CD14-positive monocyte (primary cell): ENCODE data around the gene TGFA. TPM values are rescaled to one million over a fixed set of nuclear protein-coding genes. Genes with fewer than 3 reads are reported as not detected.

Experiments
- DNase-seq, 3 donors: peaks; one replicate each; pipeline ENCODE4 v3.0.0-alpha.2; 2011 to 2022
- H2AFZ ChIP-seq: 2 replicates; pipeline ENCODE4 v1.6.0; 2012; ENCODE audit warnings: mild to moderate bottlenecking, low read depth, low read length, inconsistent platforms; ENCODE audit not compliant: insufficient read depth, poor library complexity, severe bottlenecking
- H3K27ac ChIP-seq, 2 donors: 1 replicate in 1 of 2; 2 replicates in 1 of 2; pipeline ENCODE4 v1.5.1; 2012 to 2013; ENCODE audit warnings: low read length in 2 of 2, control low read depth in 1 of 2, inconsistent platforms in 1 of 2, low read depth in 1 of 2, mild to moderate bottlenecking in 1 of 2
- H3K27me3 ChIP-seq, 2 donors: one replicate each; pipeline versions ENCODE4 v1.6.0 to v1.6.1; 2011 to 2013; ENCODE audit warnings: low read length in 2 of 2; ENCODE audit not compliant: control insufficient read depth in 2 of 2, insufficient read depth in 2 of 2
- H3K36me3 ChIP-seq, 2 donors: replicated peaks in 1 of 2; 1 replicate in 1 of 2; 2 replicates in 1 of 2; pipeline versions ENCODE4 v1.5.1 to v1.6.1; 2012 to 2013; ENCODE audit warnings: low read length in 2 of 2, control low read depth in 1 of 2, inconsistent platforms in 1 of 2, mild to moderate bottlenecking in 1 of 2; ENCODE audit not compliant: insufficient read depth in 2 of 2, control insufficient read depth in 1 of 2
- H3K4me1 ChIP-seq, 2 donors: 1 replicate in 1 of 2; 2 replicates in 1 of 2; pipeline versions ENCODE4 v1.5.1 to v1.6.1; 2012 to 2013; ENCODE audit warnings: low read length in 2 of 2, control low read depth in 1 of 2, inconsistent platforms in 1 of 2, mild to moderate bottlenecking in 1 of 2, moderate library complexity in 1 of 2; ENCODE audit not compliant: insufficient read depth in 2 of 2, control insufficient read depth in 1 of 2
- H3K4me2 ChIP-seq: replicated peaks from 2 replicates; pipeline ENCODE3; 2012; ENCODE audit warnings: low read length, moderate library complexity, mild to moderate bottlenecking; ENCODE audit not compliant: poor library complexity, severe bottlenecking; ENCODE audit errors: extremely low read depth
- H3K4me3 ChIP-seq, 3 experiments: fragments of 200-600 bp in 1 of 3; sonication (generic) in 1 of 3; replicated peaks in 1 of 3; 1 replicate in 2 of 3; 2 replicates in 1 of 3; pipeline ENCODE4 v1.5.1; 2011 to 2013; ENCODE audit warnings: low read length in 3 of 3, mild to moderate bottlenecking in 3 of 3, control low read depth in 2 of 3, low read depth in 2 of 3, inconsistent platforms in 1 of 3, moderate library complexity in 1 of 3
- H3K79me2 ChIP-seq: 2 replicates; pipeline ENCODE4 v1.6.0; 2012; ENCODE audit warnings: mild to moderate bottlenecking, control low read depth, inconsistent platforms, low read length, moderate library complexity; ENCODE audit not compliant: insufficient read depth
- H3K9ac ChIP-seq: 2 replicates; pipeline ENCODE4 v1.6.0; 2017; ENCODE audit warnings: low read length, mild to moderate bottlenecking; ENCODE audit not compliant: insufficient read depth, poor library complexity, severe bottlenecking
- H3K9me3 ChIP-seq, 2 donors: replicated peaks in 1 of 2; 1 replicate in 1 of 2; 2 replicates in 1 of 2; pipeline versions ENCODE4 v1.5.1 to v1.6.1; 2012 to 2013; ENCODE audit warnings: low read length in 2 of 2, control low read depth in 1 of 2; ENCODE audit not compliant: control insufficient read depth in 1 of 2, insufficient read depth in 1 of 2
- H4K20me1 ChIP-seq: 2 replicates; pipeline ENCODE4 v1.6.0; 2012; ENCODE audit warnings: mild to moderate bottlenecking, low read length, control low read depth, moderate library complexity; ENCODE audit not compliant: insufficient read depth
- H3K27ac Mint-ChIP-seq, 7 donors: one replicate each; pipeline ENCODE4 v1.8.0; 2020; ENCODE audit warnings: mild to moderate bottlenecking in 7 of 7, mixed read lengths in 7 of 7, moderate library complexity in 6 of 7, inconsistent platforms in 2 of 7
- H3K27me3 Mint-ChIP-seq, 3 donors: one replicate each; pipeline ENCODE4 v1.8.0; 2021 to 2022; ENCODE audit warnings: low read depth in 3 of 3, mild to moderate bottlenecking in 3 of 3, mixed read lengths in 3 of 3, moderate library complexity in 3 of 3, inconsistent platforms in 1 of 3
- H3K36me3 Mint-ChIP-seq, 2 donors: one replicate each; pipeline ENCODE4 v1.8.0; 2020; ENCODE audit warnings: mixed read lengths in 2 of 2, inconsistent platforms in 1 of 2, mild to moderate bottlenecking in 1 of 2
- H3K4me1 Mint-ChIP-seq: one replicate; pipeline ENCODE4 v1.8.0; 2020; ENCODE audit warnings: mild to moderate bottlenecking, mixed read lengths
- H3K4me3 Mint-ChIP-seq, 2 donors: one replicate each; pipeline ENCODE4 v1.8.0; 2020; ENCODE audit warnings: mild to moderate bottlenecking in 2 of 2, mixed read lengths in 2 of 2, moderate library complexity in 1 of 2
- H3K9me3 Mint-ChIP-seq, 7 donors: one replicate each; pipeline ENCODE4 v1.8.0; 2020 to 2022; ENCODE audit warnings: mixed read lengths in 7 of 7, mild to moderate bottlenecking in 6 of 7, moderate library complexity in 6 of 7, inconsistent platforms in 2 of 7
- WGBS: methylation state at CpG from one replicate; pipeline ENCODE4 v1.1.5; 2013; ENCODE audit warnings: missing lambda C conversion rate; ENCODE audit not compliant: insufficient coverage; 5-methylcytosine and 5-hydroxymethylcytosine counted together
- intact Hi-C, 2 donors: fragments of 100-400 bp; cut with micrococcal nuclease; formaldehyde crosslinking; loops; one replicate each; pipeline versions ENCODE4 v1.15.0 to v1.15.1; 2023
- polyA plus RNA-seq, 3 donors: library from polyadenylated mRNA; depleted of rRNA in 1 of 3; unstranded in 2 of 3; stranded (reverse) in 1 of 3; fragments of 300-500 nt in 2 of 3; fragments of >200 nt in 1 of 3; fragmentation: Illumina TruSeq in 2 of 3; gene quantifications; 1 replicate in 2 of 3; 2 replicates in 1 of 3; pipeline ENCODE4 v1.2.3, GENCODE V29; 2012 to 2021
- TF ChIP-seq, protein P1 (sequence below): fragments of 200-600 bp; IDR thresholded peaks from one replicate; pipeline ENCODE4 v1.8.0; 2022; ENCODE audit warnings: antibody characterized with exemption, mild to moderate bottlenecking

TGFA gene
- polyA plus RNA-seq, 3 donors, result 1.7 to 2.5 (median 1.7) TPM

DNA sequence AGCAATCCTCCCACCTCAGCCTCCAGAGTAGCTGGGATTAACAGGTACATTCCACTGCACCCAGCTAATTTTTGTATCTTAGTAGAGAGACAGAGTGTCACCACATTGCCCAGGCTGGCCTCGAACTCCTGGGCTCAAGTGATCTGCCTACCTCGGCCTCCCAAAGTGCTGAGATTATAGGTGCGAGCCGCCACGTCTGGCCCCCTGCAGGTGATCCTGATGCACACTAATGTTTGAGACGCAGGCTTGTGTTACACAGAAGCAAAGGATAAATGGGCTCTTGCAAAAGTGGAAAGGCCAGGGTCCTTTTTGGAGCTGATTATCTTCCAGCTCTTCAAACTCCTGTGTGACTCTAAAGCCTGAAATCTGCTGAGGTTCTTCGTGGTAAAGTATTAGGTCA lies 84.2 kb downstream of the TGFA start:
- Histone ChIP-seq H3K27ac (no peak overlapping the region), H3K9ac (no peak overlapping the region), H4K20me1 (no peaks in the 10 kb centered on the region), H3K36me3 (no peaks in the 10 kb centered on the region), H3K4me1 (peaks cover 47 to 49% of the 10 kb centered on the region in 2 donors), H3K4me2 (no peak overlapping the region), H3K9me3 (no peaks in the 10 kb centered on the region), H3K79me2 (no peaks in the 10 kb centered on the region), H3K27me3 (no peaks in the 10 kb centered on the region), H3K4me3 (no peak overlapping the region), H2AFZ (no peak overlapping the region)
- Mint-ChIP-seq H3K27ac (no peak overlapping the region), H3K36me3 (peaks cover 0 to 2% of the 10 kb centered on the region in 2 donors), H3K4me1 (peaks cover 52% of the 10 kb centered on the region), H3K27me3 (peaks cover 0 to 10% (median 1%) of the 10 kb centered on the region in 3 donors), H3K4me3 (no peak overlapping the region), H3K9me3 (no peaks in the 10 kb centered on the region)
- WGBS, result 87% methylated on average over 5 of the region's 7 CpGs
- intact Hi-C loops, result no loop called here
- TF ChIP-seq, protein P1, sequence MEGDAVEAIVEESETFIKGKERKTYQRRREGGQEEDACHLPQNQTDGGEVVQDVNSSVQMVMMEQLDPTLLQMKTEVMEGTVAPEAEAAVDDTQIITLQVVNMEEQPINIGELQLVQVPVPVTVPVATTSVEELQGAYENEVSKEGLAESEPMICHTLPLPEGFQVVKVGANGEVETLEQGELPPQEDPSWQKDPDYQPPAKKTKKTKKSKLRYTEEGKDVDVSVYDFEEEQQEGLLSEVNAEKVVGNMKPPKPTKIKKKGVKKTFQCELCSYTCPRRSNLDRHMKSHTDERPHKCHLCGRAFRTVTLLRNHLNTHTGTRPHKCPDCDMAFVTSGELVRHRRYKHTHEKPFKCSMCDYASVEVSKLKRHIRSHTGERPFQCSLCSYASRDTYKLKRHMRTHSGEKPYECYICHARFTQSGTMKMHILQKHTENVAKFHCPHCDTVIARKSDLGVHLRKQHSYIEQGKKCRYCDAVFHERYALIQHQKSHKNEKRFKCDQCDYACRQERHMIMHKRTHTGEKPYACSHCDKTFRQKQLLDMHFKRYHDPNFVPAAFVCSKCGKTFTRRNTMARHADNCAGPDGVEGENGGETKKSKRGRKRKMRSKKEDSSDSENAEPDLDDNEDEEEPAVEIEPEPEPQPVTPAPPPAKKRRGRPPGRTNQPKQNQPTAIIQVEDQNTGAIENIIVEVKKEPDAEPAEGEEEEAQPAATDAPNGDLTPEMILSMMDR, result no peak
- no peak for DNase-seq

GRCh38 chr2:70468878-70469277 lies 84.7 kb downstream of the TGFA start:
- H3K4me3 Mint-ChIP-seq, result no peak overlapping the region
- intact Hi-C loops, result no loop called here
- peaks cover 47% of the 10 kb centered on the region for H3K4me1 Mint-ChIP-seq
- H3K27me3 ChIP-seq, result no peaks in the 10 kb centered on the region
- H3K27ac Mint-ChIP-seq, result no peak overlapping the region
- H3K4me1 ChIP-seq, result peaks cover 42 to 43% of the 10 kb centered on the region in 2 donors
- no peak overlapping the region for H3K4me3 ChIP-seq
- H3K27ac ChIP-seq, result no peak overlapping the region
- H3K4me2 ChIP-seq, result no peak overlapping the region
- peaks cover 0 to 10% (median 1%) of the 10 kb centered on the region in 3 donors for H3K27me3 Mint-ChIP-seq
- H3K9me3 Mint-ChIP-seq, result no peaks in the 10 kb centered on the region
- DNase-seq, result no peak
- no peak overlapping the region for H2AFZ ChIP-seq
- H3K9me3 ChIP-seq, result no peaks in the 10 kb centered on the region
- no peak overlapping the region for H3K9ac ChIP-seq
- WGBS, result no CpG with 5 or more reads among the region's 1 CpG
- TF ChIP-seq, protein P1, result no peak
- no peaks in the 10 kb centered on the region for H3K79me2 ChIP-seq
- no peaks in the 10 kb centered on the region for H4K20me1 ChIP-seq
- H3K36me3 Mint-ChIP-seq, result peaks cover 0 to 2% of the 10 kb centered on the region in 2 donors
- H3K36me3 ChIP-seq, result no peaks in the 10 kb centered on the region
